Naive thymus-derived CD4-positive, alpha-beta T cell (primary cell): ENCODE results near the gene PSMD13. TPM values are rescaled to one million over a fixed set of nuclear protein-coding genes. Genes with fewer than 3 reads are reported as not detected.

Source experiments
- ATAC-seq: fragments of 150-1000 bp; cut with Tn5 transposase; 2 replicates; pipeline ENCODE4 v1.10.0; 2021; ENCODE audit warnings: mild to moderate bottlenecking, moderate library complexity
- CTCF ChIA-PET: fragments of 350-600 bp; sonication (Branson Sonifier 250); formaldehyde crosslinking; loops from one replicate; lab custom pipeline; 2021; ENCODE audit warnings: antibody characterized with exemption; lab: Charles Lee
- POLR2A ChIA-PET: fragments of 350-600 bp; sonication (Branson Sonifier 250); formaldehyde crosslinking; loops from one replicate; lab custom pipeline; 2021; ENCODE audit warnings: antibody characterized with exemption, inconsistent platforms; lab: Charles Lee
- DNase-seq, 9 donors: peaks; one replicate each; pipeline versions ENCODE4 v3.0.0 to v3.0.0-alpha.2; 2020 to 2022; ENCODE audit warnings: mixed read lengths in 1 of 9
- H3K27ac ChIP-seq: one replicate; pipeline ENCODE4 v1.7.0; 2013; ENCODE audit warnings: mild to moderate bottlenecking, low read depth, low read length, moderate library complexity
- H3K27me3 ChIP-seq, 2 donors: one replicate each; pipeline ENCODE4 v1.7.0; 2013; ENCODE audit warnings: low read length in 2 of 2, mild to moderate bottlenecking in 2 of 2, moderate library complexity in 2 of 2; ENCODE audit not compliant: control insufficient read depth in 2 of 2, insufficient read depth in 2 of 2
- H3K36me3 ChIP-seq, 3 experiments: 1 replicate in 2 of 3; 2 replicates in 1 of 3; pipeline ENCODE4 v1.7.0; 2013; ENCODE audit warnings: low read length in 3 of 3, mild to moderate bottlenecking in 3 of 3, moderate library complexity in 1 of 3; ENCODE audit not compliant: insufficient read depth in 3 of 3, control insufficient read depth in 2 of 3
- H3K4me1 ChIP-seq, 2 donors: one replicate each; pipeline ENCODE4 v1.7.0; 2013; ENCODE audit warnings: low read length in 2 of 2, mild to moderate bottlenecking in 2 of 2, moderate library complexity in 1 of 2; ENCODE audit not compliant: control insufficient read depth in 2 of 2, insufficient read depth in 2 of 2
- H3K4me3 ChIP-seq: 2 replicates; pipeline ENCODE4 v1.7.0; 2013; ENCODE audit warnings: mild to moderate bottlenecking, low read length
- H3K9me3 ChIP-seq, 3 experiments: 1 replicate in 2 of 3; 2 replicates in 1 of 3; pipeline ENCODE4 v1.7.0; 2013; ENCODE audit warnings: low read length in 3 of 3; ENCODE audit not compliant: control insufficient read depth in 2 of 3
- H3K27ac Mint-ChIP-seq, 9 donors: one replicate each; pipeline ENCODE4 v1.8.0; 2020 to 2022; ENCODE audit warnings: mixed read lengths in 9 of 9, mild to moderate bottlenecking in 8 of 9, moderate library complexity in 5 of 9, inconsistent platforms in 2 of 9
- H3K27me3 Mint-ChIP-seq, 5 donors: one replicate each; pipeline ENCODE4 v1.8.0; 2021 to 2022; ENCODE audit warnings: mixed read lengths in 5 of 5, mild to moderate bottlenecking in 1 of 5
- H3K36me3 Mint-ChIP-seq, 5 donors: one replicate each; pipeline ENCODE4 v1.8.0; 2020 to 2022; ENCODE audit warnings: mixed read lengths in 5 of 5, mild to moderate bottlenecking in 3 of 5, inconsistent platforms in 1 of 5
- H3K4me1 Mint-ChIP-seq, 7 donors: one replicate each; pipeline ENCODE4 v1.8.0; 2020 to 2022; ENCODE audit warnings: mixed read lengths in 7 of 7, mild to moderate bottlenecking in 3 of 7, inconsistent platforms in 1 of 7
- H3K4me3 Mint-ChIP-seq, 10 donors: one replicate each; pipeline ENCODE4 v1.8.0; 2020 to 2022; ENCODE audit warnings: mild to moderate bottlenecking in 10 of 10, mixed read lengths in 10 of 10, moderate library complexity in 6 of 10, inconsistent platforms in 2 of 10
- H3K9me3 Mint-ChIP-seq, 11 donors: one replicate each; pipeline ENCODE4 v1.8.0; 2020 to 2022; ENCODE audit warnings: mixed read lengths in 11 of 11, mild to moderate bottlenecking in 4 of 11, inconsistent platforms in 1 of 11, moderate library complexity in 1 of 11
- intact Hi-C, 2 donors: fragments of 100-400 bp; cut with micrococcal nuclease; formaldehyde crosslinking; loops; one replicate each; pipeline ENCODE4 v1.15.1; 2023
- polyA plus RNA-seq, 2 donors: library from polyadenylated mRNA; unstranded; fragments of 300-500 nt; fragmentation: Illumina TruSeq; gene quantifications; one replicate each; pipeline ENCODE4 v1.2.3, GENCODE V29; 2021
- total RNA-seq, 6 experiments: library from RNA in 5 of 6; stranded (reverse) in 5 of 6; gene quantifications; 1 replicate in 5 of 6; 2 replicates in 1 of 6; pipeline ENCODE4 v1.2.3 and lab custom pipeline; 2021 to 2026

PSMD13 gene
- total and polyA plus RNA-seq, 7 experiments from 2014 or later, result 64.3 to 215 (median 93.4) TPM

GRCh38 chr11:213111-213510 is 23.7 kb upstream of the PSMD13 start:
- no peaks in the 10 kb centered on the region for H3K27me3 ChIP-seq
- no peak for ATAC-seq
- H3K27ac ChIP-seq, result peak overlapping the region; percentile 23
- peak in 1 of 9 donors; percentile 4 for DNase-seq
- peak overlapping the region in 4 of 9 donors; percentile 37 to 73 (median 46) for H3K27ac Mint-ChIP-seq
- H3K27me3 Mint-ChIP-seq, result no peaks in the 10 kb centered on the region
- peaks cover 0 to 2% (median 0%) of the 10 kb centered on the region in 11 donors for H3K9me3 Mint-ChIP-seq
- H3K9me3 ChIP-seq, result no peaks in the 10 kb centered on the region
- peaks cover 23 to 69% (median 42%) of the 10 kb centered on the region in 3 experiments for H3K36me3 ChIP-seq
- peak overlapping the region in 1 of 10 donors; percentile 45 for H3K4me3 Mint-ChIP-seq
- H3K36me3 Mint-ChIP-seq, result peaks cover 4 to 32% (median 9%) of the 10 kb centered on the region in 5 donors
- peaks cover 5 to 17% of the 10 kb centered on the region in 2 donors for H3K4me1 ChIP-seq
- peaks cover 0 to 36% (median 14%) of the 10 kb centered on the region in 7 donors for H3K4me1 Mint-ChIP-seq
- intact Hi-C loops, result no loop called here
- ChIA-PET POLR2A (no interaction called here), CTCF (interaction anchor here (0.6 kb wide), 1 partner anchor 37 kb away, joined by 3 read pairs; no protein-coding TSS in a partner anchor)
- H3K4me3 ChIP-seq, result no peak overlapping the region

GRCh38 chr11:214083-214482 is 22.7 kb upstream of the PSMD13 start:
- H3K27me3 Mint-ChIP-seq, result no peaks in the 10 kb centered on the region
- no peaks in the 10 kb centered on the region for H3K9me3 Mint-ChIP-seq
- Histone ChIP-seq H3K4me3 (no peak overlapping the region), H3K9me3 (no peaks in the 10 kb centered on the region), H3K36me3 (peaks cover 23 to 69% (median 46%) of the 10 kb centered on the region in 3 experiments), H3K27me3 (no peaks in the 10 kb centered on the region), H3K4me1 (peaks cover 4 to 17% of the 10 kb centered on the region in 2 donors), H3K27ac (no peak overlapping the region)
- intact Hi-C loops, result no loop called here
- peaks cover under 1 to 36% (median 14%) of the 10 kb centered on the region in 7 donors for H3K4me1 Mint-ChIP-seq
- DNase-seq (peak in 1 of 9 donors; percentile 7), ATAC-seq (no peak)
- peak overlapping the region in 1 of 9 donors; percentile 14 for H3K27ac Mint-ChIP-seq
- H3K4me3 Mint-ChIP-seq, result no peak overlapping the region
- peaks cover 4 to 32% (median 9%) of the 10 kb centered on the region in 5 donors for H3K36me3 Mint-ChIP-seq
- CTCF ChIA-PET, result interaction anchor here (0.6 kb wide), 1 partner anchor 382 kb away, joined by 4 read pairs; no protein-coding TSS in a partner anchor
- POLR2A ChIA-PET, result no interaction called here

- H3K36me3 Mint-ChIP-seq, result peaks cover 5 to 30% (median 13%) of the 10 kb centered on the region in 5 donors
- H3K27me3 ChIP-seq, result no peaks in the 10 kb centered on the region
- H3K27ac Mint-ChIP-seq, result peak overlapping the region in 5 of 9 donors; percentile 10 to 79 (median 60)
- POLR2A ChIA-PET, result interaction anchor here (0.6 to 1.7 kb wide), 2 partner anchors 10 to 11 kb away, joined by 3 to 5 read pairs; no protein-coding TSS in a partner anchor
- no peak overlapping the region for H3K27ac ChIP-seq
- H3K9me3 ChIP-seq, result no peaks in the 10 kb centered on the region
- no peaks in the 10 kb centered on the region for H3K27me3 Mint-ChIP-seq
- peaks cover 23 to 60% (median 40%) of the 10 kb centered on the region in 3 experiments for H3K36me3 ChIP-seq
- CTCF ChIA-PET, result interaction anchor here (0.5 kb wide), 1 partner anchor 46 kb away, joined by 3 read pairs; no protein-coding TSS in a partner anchor
- intact Hi-C loops, result no loop called here
- H3K9me3 Mint-ChIP-seq, result no peaks in the 10 kb centered on the region
- peaks cover 0 to 3% of the 10 kb centered on the region in 2 donors for H3K4me1 ChIP-seq
- H3K4me1 Mint-ChIP-seq, result peaks cover 0 to 25% (median 6%) of the 10 kb centered on the region in 7 donors
- H3K4me3 Mint-ChIP-seq, result no peak overlapping the region
- no peak for ATAC-seq
- peak in 1 of 9 donors; percentile 4 for DNase-seq
- no peak overlapping the region for H3K4me3 ChIP-seq
Observed at GRCh38 chr11:215581-216037, 21.2 kb upstream of the PSMD13 start.

- H3K27ac Mint-ChIP-seq, result peak overlapping the region in 5 of 9 donors; percentile 43 to 72 (median 48)
- no peak overlapping the region for H3K4me3 Mint-ChIP-seq
- intact Hi-C loops, result no loop called here
- peaks cover 5 to 27% (median 11%) of the 10 kb centered on the region in 5 donors for H3K36me3 Mint-ChIP-seq
- CTCF ChIA-PET, result no interaction called here
- DNase-seq (peak in 1 of 9 donors; percentile 6), ATAC-seq (no peak)
- no peaks in the 10 kb centered on the region for H3K27me3 Mint-ChIP-seq
- H3K4me1 ChIP-seq, result no peaks in the 10 kb centered on the region
- no peaks in the 10 kb centered on the region for H3K9me3 ChIP-seq
- H3K4me1 Mint-ChIP-seq, result peaks cover 0 to 20% (median 3%) of the 10 kb centered on the region in 7 donors
- no peaks in the 10 kb centered on the region for H3K9me3 Mint-ChIP-seq
- no peak overlapping the region for H3K4me3 ChIP-seq
- POLR2A ChIA-PET, result interaction anchor here (0.6 to 1.7 kb wide), 3 partner anchors 9 to 65 kb away, joined by 3 to 5 read pairs (median 5); partner anchors contain the start of genes BET1L and RIC8A
- H3K27me3 ChIP-seq, result no peaks in the 10 kb centered on the region
- H3K27ac ChIP-seq, result peak overlapping the region; percentile 33
- peaks cover 19 to 53% (median 33%) of the 10 kb centered on the region in 3 experiments for H3K36me3 ChIP-seq
Observed at GRCh38 chr11:216081-216974, 20.4 kb upstream of the PSMD13 start.

GRCh38 chr11:217704-218103 is 19.1 kb upstream of the PSMD13 start:
- Mint-ChIP-seq H3K4me3 (no peak overlapping the region), H3K36me3 (peaks cover 9 to 26% (median 11%) of the 10 kb centered on the region in 5 donors), H3K27ac (peak overlapping the region in 5 of 9 donors; percentile 36 to 84 (median 60)), H3K9me3 (no peaks in the 10 kb centered on the region), H3K27me3 (no peaks in the 10 kb centered on the region), H3K4me1 (peaks cover 0 to 15% (median 0%) of the 10 kb centered on the region in 7 donors)
- POLR2A ChIA-PET, result no interaction called here
- Histone ChIP-seq H3K36me3 (peaks cover 13 to 48% (median 19%) of the 10 kb centered on the region in 3 experiments), H3K27me3 (no peaks in the 10 kb centered on the region), H3K4me1 (no peaks in the 10 kb centered on the region), H3K27ac (no peak overlapping the region), H3K4me3 (no peak overlapping the region), H3K9me3 (no peaks in the 10 kb centered on the region)
- ATAC-seq, result no peak
- CTCF ChIA-PET, result no interaction called here
- intact Hi-C loops, result no loop called here
- DNase-seq, result peak in 1 of 9 donors; percentile 4

- no peaks in the 10 kb centered on the region for H3K9me3 ChIP-seq
- no peak overlapping the region for H3K4me3 Mint-ChIP-seq
- intact Hi-C loops, result no loop called here
- H3K27ac Mint-ChIP-seq, result peak overlapping the region in 2 of 9 donors; percentile 53 to 68
- H3K27me3 ChIP-seq, result no peaks in the 10 kb centered on the region
- no peaks in the 10 kb centered on the region for H3K27me3 Mint-ChIP-seq
- no peaks in the 10 kb centered on the region for H3K4me1 ChIP-seq
- POLR2A ChIA-PET, result interaction anchor here (0.6 kb wide), 1 partner anchor 13 kb away, joined by 3 read pairs; no protein-coding TSS in a partner anchor
- no peak overlapping the region for H3K4me3 ChIP-seq
- no peaks in the 10 kb centered on the region for H3K9me3 Mint-ChIP-seq
- H3K4me1 Mint-ChIP-seq, result peaks cover 0 to 18% (median 4%) of the 10 kb centered on the region in 7 donors
- H3K27ac ChIP-seq, result no peak overlapping the region
- peaks cover 4 to 28% (median 10%) of the 10 kb centered on the region in 5 donors for H3K36me3 Mint-ChIP-seq
- peaks cover 11 to 42% (median 12%) of the 10 kb centered on the region in 3 experiments for H3K36me3 ChIP-seq
- no peak for ATAC-seq
- CTCF ChIA-PET, result no interaction called here
- peak in 1 of 9 donors; percentile 5 for DNase-seq
Observed at GRCh38 chr11:218815-219593, 17.8 kb upstream of the PSMD13 start.
